ENCODE data around the gene RBM20.

RBM20 gene

GRCh38 chr10:110628161-110628560 lies 16.0 kb upstream of the RBM20 start:
- no peaks in the 10 kb centered on the region for H3K27me3 ChIP-seq (ENCODE audit: insufficient read depth, low read length, poor library complexity)
- no peak overlapping the region for H4K5ac ChIP-seq (ENCODE audit: low read length)
- no peak overlapping the region for H3K18ac ChIP-seq (ENCODE audit: low read length)
- no peaks in the 10 kb centered on the region for H3K4me1 ChIP-seq (ENCODE audit: control insufficient read depth, low read depth, low read length)
- DNase-seq: no peak
- no peak overlapping the region for H2BK5ac ChIP-seq (ENCODE audit: low read length)
- no peak overlapping the region for H3K56ac ChIP-seq (ENCODE audit: low read length)
- no peaks in the 10 kb centered on the region for H3K79me1 ChIP-seq (ENCODE audit: low read length)
- H2AK5ac ChIP-seq (ENCODE audit: low read length): no peak overlapping the region
- H3K4me3 ChIP-seq (ENCODE audit: low read length): no peak overlapping the region
- H2BK15ac ChIP-seq (replicated peaks; ENCODE audit: low read depth): no peak overlapping the region
- H2BK120ac ChIP-seq (ENCODE audit: low read depth, low read length): no peak overlapping the region
- H3K79me2 ChIP-seq (ENCODE audit: control insufficient read depth, insufficient read depth, low read length): no peaks in the 10 kb centered on the region
- no peak overlapping the region for H3K23ac ChIP-seq (ENCODE audit: low read length)
- H3K4me2 ChIP-seq (ENCODE audit: low read length): no peak overlapping the region
- H3K27ac ChIP-seq (ENCODE audit: low read depth, low read length): no peak overlapping the region
- no peak overlapping the region for H3K4ac ChIP-seq (ENCODE audit: low read depth, low read length)
- no peaks in the 10 kb centered on the region for H3K36me3 ChIP-seq (ENCODE audit: control insufficient read depth, insufficient read depth, low read length)
- no peak overlapping the region for H4K8ac ChIP-seq (ENCODE audit: low read depth, low read length)
- H3K9ac ChIP-seq (ENCODE audit: low read length): no peak overlapping the region

- no peaks in the 10 kb centered on the region for H3K79me1 ChIP-seq (ENCODE audit: low read length)
- no peak overlapping the region for H3K9ac ChIP-seq (ENCODE audit: low read length)
- H2BK5ac ChIP-seq (ENCODE audit: low read length): no peak overlapping the region
- H3K56ac ChIP-seq (ENCODE audit: low read length): no peak overlapping the region
- no peak overlapping the region for H3K4me2 ChIP-seq (ENCODE audit: low read length)
- no peak overlapping the region for H4K8ac ChIP-seq (ENCODE audit: low read depth, low read length)
- no peak overlapping the region for H3K27ac ChIP-seq (ENCODE audit: low read depth, low read length)
- no peak overlapping the region for H4K5ac ChIP-seq (ENCODE audit: low read length)
- H3K18ac ChIP-seq (ENCODE audit: low read length): no peak overlapping the region
- DNase-seq: no peak
- no peak overlapping the region for H2AK5ac ChIP-seq (ENCODE audit: low read length)
- no peak overlapping the region for H3K23ac ChIP-seq (ENCODE audit: low read length)
- H3K4ac ChIP-seq (ENCODE audit: low read depth, low read length): no peak overlapping the region
- H3K79me2 ChIP-seq (ENCODE audit: control insufficient read depth, insufficient read depth, low read length): no peaks in the 10 kb centered on the region
- H3K27me3 ChIP-seq (ENCODE audit: insufficient read depth, low read length, poor library complexity): no peaks in the 10 kb centered on the region
- no peak overlapping the region for H2BK120ac ChIP-seq (ENCODE audit: low read depth, low read length)
- H3K4me1 ChIP-seq (ENCODE audit: control insufficient read depth, low read depth, low read length): no peaks in the 10 kb centered on the region
- no peaks in the 10 kb centered on the region for H3K36me3 ChIP-seq (ENCODE audit: control insufficient read depth, insufficient read depth, low read length)
- no CpG with 5 or more reads among the region's 3 CpGs for WGBS (ENCODE audit: extremely low coverage, insufficient coverage, low lambda C conversion rate)
- H2BK15ac ChIP-seq (replicated peaks; ENCODE audit: low read depth): no peak overlapping the region
- H3K4me3 ChIP-seq (ENCODE audit: low read length): no peak overlapping the region
These were observed 14.4 kb upstream of the RBM20 start for GRCh38 chr10:110629680-110630191.

- Histone ChIP-seq H3K23ac (ENCODE audit: low read length) (no peak overlapping the region), H3K27me3 (ENCODE audit: insufficient read depth, low read length, poor library complexity) (no peaks in the 10 kb centered on the region), H2BK15ac (replicated peaks; ENCODE audit: low read depth) (no peak overlapping the region), H4K5ac (ENCODE audit: low read length) (no peak overlapping the region), H3K4me1 (ENCODE audit: control insufficient read depth, low read depth, low read length) (peaks cover 3% of the 10 kb centered on the region), H3K4me2 (ENCODE audit: low read length) (no peak overlapping the region), H3K18ac (ENCODE audit: low read length) (no peak overlapping the region), H4K8ac (ENCODE audit: low read depth, low read length) (no peak overlapping the region), H2AK5ac (ENCODE audit: low read length) (no peak overlapping the region), H3K4ac (ENCODE audit: low read depth, low read length) (no peak overlapping the region), H3K9ac (ENCODE audit: low read length) (no peak overlapping the region), H3K4me3 (ENCODE audit: low read length) (no peak overlapping the region), H3K79me1 (ENCODE audit: low read length) (no peaks in the 10 kb centered on the region), H3K36me3 (ENCODE audit: control insufficient read depth, insufficient read depth, low read length) (no peaks in the 10 kb centered on the region), H3K27ac (ENCODE audit: low read depth, low read length) (no peak overlapping the region), H3K56ac (ENCODE audit: low read length) (no peak overlapping the region), H2BK5ac (ENCODE audit: low read length) (no peak overlapping the region), H3K79me2 (ENCODE audit: control insufficient read depth, insufficient read depth, low read length) (no peaks in the 10 kb centered on the region), H2BK120ac (ENCODE audit: low read depth, low read length) (no peak overlapping the region)
- no peak for DNase-seq
These were observed 12.2 kb upstream of the RBM20 start for GRCh38 chr10:110631934-110632333.

- H3K36me3 ChIP-seq (ENCODE audit: control insufficient read depth, insufficient read depth, low read length): no peaks in the 10 kb centered on the region
- H3K27me3 ChIP-seq (ENCODE audit: insufficient read depth, low read length, poor library complexity): no peaks in the 10 kb centered on the region
- H2BK120ac ChIP-seq (ENCODE audit: low read depth, low read length): no peak overlapping the region
- no peak overlapping the region for H2BK5ac ChIP-seq (ENCODE audit: low read length)
- H3K4me1 ChIP-seq (ENCODE audit: control insufficient read depth, low read depth, low read length): peaks cover 5% of the 10 kb centered on the region
- no peak overlapping the region for H3K18ac ChIP-seq (ENCODE audit: low read length)
- H4K5ac ChIP-seq (ENCODE audit: low read length): no peak overlapping the region
- H3K4ac ChIP-seq (ENCODE audit: low read depth, low read length): no peak overlapping the region
- no peak overlapping the region for H2BK15ac ChIP-seq (replicated peaks; ENCODE audit: low read depth)
- no peak for DNase-seq
- no peak overlapping the region for H3K27ac ChIP-seq (ENCODE audit: low read depth, low read length)
- H3K79me1 ChIP-seq (ENCODE audit: low read length): no peaks in the 10 kb centered on the region
- no peak overlapping the region for H4K8ac ChIP-seq (ENCODE audit: low read depth, low read length)
- H3K4me2 ChIP-seq (ENCODE audit: low read length): no peak overlapping the region
- no CpG with 5 or more reads among the region's 1 CpG for WGBS (ENCODE audit: extremely low coverage, insufficient coverage, low lambda C conversion rate)
- no peaks in the 10 kb centered on the region for H3K79me2 ChIP-seq (ENCODE audit: control insufficient read depth, insufficient read depth, low read length)
- no peak overlapping the region for H3K4me3 ChIP-seq (ENCODE audit: low read length)
- no peak overlapping the region for H3K23ac ChIP-seq (ENCODE audit: low read length)
- H3K56ac ChIP-seq (ENCODE audit: low read length): no peak overlapping the region
- H3K9ac ChIP-seq (ENCODE audit: low read length): no peak overlapping the region
- no peak overlapping the region for H2AK5ac ChIP-seq (ENCODE audit: low read length)
These were observed 11.4 kb upstream of the RBM20 start for GRCh38 chr10:110632591-110633215.

- Histone ChIP-seq H3K4me2 (ENCODE audit: low read length) (no peak overlapping the region), H2BK120ac (ENCODE audit: low read depth, low read length) (no peak overlapping the region), H2AK5ac (ENCODE audit: low read length) (no peak overlapping the region), H3K4ac (ENCODE audit: low read depth, low read length) (no peak overlapping the region), H3K36me3 (ENCODE audit: control insufficient read depth, insufficient read depth, low read length) (no peaks in the 10 kb centered on the region), H3K23ac (ENCODE audit: low read length) (no peak overlapping the region), H3K56ac (ENCODE audit: low read length) (no peak overlapping the region), H3K4me3 (ENCODE audit: low read length) (no peak overlapping the region), H2BK15ac (replicated peaks; ENCODE audit: low read depth) (no peak overlapping the region), H4K8ac (ENCODE audit: low read depth, low read length) (no peak overlapping the region), H3K27ac (ENCODE audit: low read depth, low read length) (no peak overlapping the region), H2BK5ac (ENCODE audit: low read length) (no peak overlapping the region), H3K18ac (ENCODE audit: low read length) (no peak overlapping the region), H3K9ac (ENCODE audit: low read length) (no peak overlapping the region), H3K27me3 (ENCODE audit: insufficient read depth, low read length, poor library complexity) (no peaks in the 10 kb centered on the region), H4K5ac (ENCODE audit: low read length) (no peak overlapping the region), H3K79me2 (ENCODE audit: control insufficient read depth, insufficient read depth, low read length) (no peaks in the 10 kb centered on the region), H3K79me1 (ENCODE audit: low read length) (no peaks in the 10 kb centered on the region), H3K4me1 (ENCODE audit: control insufficient read depth, low read depth, low read length) (peaks cover 5% of the 10 kb centered on the region)
- WGBS (ENCODE audit: extremely low coverage, insufficient coverage, low lambda C conversion rate): no CpG with 5 or more reads among the region's 9 CpGs
- DNase-seq: no peak
These were observed 9.5 kb upstream of the RBM20 start for GRCh38 chr10:110634527-110635209.

GRCh38 chr10:110636572-110636931 lies 7.6 kb upstream of the RBM20 start:
- Histone ChIP-seq H3K23ac (ENCODE audit: low read length) (no peak overlapping the region), H4K8ac (ENCODE audit: low read depth, low read length) (no peak overlapping the region), H3K79me2 (ENCODE audit: control insufficient read depth, insufficient read depth, low read length) (no peaks in the 10 kb centered on the region), H3K4ac (ENCODE audit: low read depth, low read length) (no peak overlapping the region), H3K4me2 (ENCODE audit: low read length) (no peak overlapping the region), H3K4me3 (ENCODE audit: low read length) (no peak overlapping the region), H2AK5ac (ENCODE audit: low read length) (no peak overlapping the region), H2BK15ac (replicated peaks; ENCODE audit: low read depth) (no peak overlapping the region), H3K27me3 (ENCODE audit: insufficient read depth, low read length, poor library complexity) (no peaks in the 10 kb centered on the region), H3K79me1 (ENCODE audit: low read length) (no peaks in the 10 kb centered on the region), H2BK120ac (ENCODE audit: low read depth, low read length) (peak overlapping the region; percentile 20), H3K56ac (ENCODE audit: low read length) (no peak overlapping the region), H3K27ac (ENCODE audit: low read depth, low read length) (peak overlapping the region; percentile 21), H2BK5ac (ENCODE audit: low read length) (no peak overlapping the region), H3K9ac (ENCODE audit: low read length) (no peak overlapping the region), H4K5ac (ENCODE audit: low read length) (no peak overlapping the region), H3K36me3 (ENCODE audit: control insufficient read depth, insufficient read depth, low read length) (no peaks in the 10 kb centered on the region), H3K4me1 (ENCODE audit: control insufficient read depth, low read depth, low read length) (peaks cover 8% of the 10 kb centered on the region), H3K18ac (ENCODE audit: low read length) (peak overlapping the region; percentile 25)
- WGBS (ENCODE audit: extremely low coverage, insufficient coverage, low lambda C conversion rate): no CpG with 5 or more reads among the region's 2 CpGs
- DNase-seq: no peak
